Measurements from ENCODE around the gene GLOD5. TPM values are rescaled to one million over a fixed set of nuclear protein-coding genes. Genes with fewer than 3 reads are reported as not detected.

The GLOD5 gene
- total RNA-seq, 2 experiments from 2014 or later = not detected

DNA sequence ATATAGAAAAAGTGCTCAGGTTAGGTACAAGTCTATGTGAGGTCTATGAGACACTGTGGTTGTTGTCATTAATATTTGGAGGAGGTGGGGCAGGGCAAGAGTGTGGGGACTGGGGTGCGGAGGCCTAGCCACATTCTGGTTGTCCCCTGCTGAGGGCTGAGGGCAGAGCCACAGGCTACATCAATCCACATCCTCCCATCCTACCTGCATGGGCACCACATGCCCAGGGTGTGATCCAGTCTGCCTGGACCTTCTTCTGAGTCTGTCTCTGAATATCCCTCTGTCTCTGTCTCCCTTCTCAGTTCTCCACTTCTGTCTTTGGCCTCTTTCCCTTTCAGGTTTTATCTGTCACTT, 23.6 kb downstream of the GLOD5 start:
- Histone ChIP-seq H3K9me3 (ENCODE audit: low read length) (no peaks in the 10 kb centered on the region), H3K4me2 (ENCODE audit: low read length) (no peak overlapping the region), H3K4me1 (ENCODE audit: insufficient read depth, low read length, poor library complexity, severe bottlenecking) (no peaks in the 10 kb centered on the region), H3K79me2 (ENCODE audit: insufficient read depth, low read depth, low read length) (no peaks in the 10 kb centered on the region), H4K20me1 (ENCODE audit: insufficient read depth, low read length) (no peaks in the 10 kb centered on the region), H2AFZ (ENCODE audit: low read length) (no peak overlapping the region), H3K27ac (ENCODE audit: low read depth, low read length, poor library complexity, severe bottlenecking) (no peak overlapping the region), H3K36me3 (ENCODE audit: insufficient read depth, low read length) (no peaks in the 10 kb centered on the region), H3K4me3 (ENCODE audit: low read depth, low read length, poor library complexity, severe bottlenecking) (no peak overlapping the region), H3K9me2 (ENCODE audit: insufficient read depth, low read length) (no peaks in the 10 kb centered on the region)
- POLR2A ChIA-PET = no interaction called here
- TF ChIP-seq, protein P1, sequence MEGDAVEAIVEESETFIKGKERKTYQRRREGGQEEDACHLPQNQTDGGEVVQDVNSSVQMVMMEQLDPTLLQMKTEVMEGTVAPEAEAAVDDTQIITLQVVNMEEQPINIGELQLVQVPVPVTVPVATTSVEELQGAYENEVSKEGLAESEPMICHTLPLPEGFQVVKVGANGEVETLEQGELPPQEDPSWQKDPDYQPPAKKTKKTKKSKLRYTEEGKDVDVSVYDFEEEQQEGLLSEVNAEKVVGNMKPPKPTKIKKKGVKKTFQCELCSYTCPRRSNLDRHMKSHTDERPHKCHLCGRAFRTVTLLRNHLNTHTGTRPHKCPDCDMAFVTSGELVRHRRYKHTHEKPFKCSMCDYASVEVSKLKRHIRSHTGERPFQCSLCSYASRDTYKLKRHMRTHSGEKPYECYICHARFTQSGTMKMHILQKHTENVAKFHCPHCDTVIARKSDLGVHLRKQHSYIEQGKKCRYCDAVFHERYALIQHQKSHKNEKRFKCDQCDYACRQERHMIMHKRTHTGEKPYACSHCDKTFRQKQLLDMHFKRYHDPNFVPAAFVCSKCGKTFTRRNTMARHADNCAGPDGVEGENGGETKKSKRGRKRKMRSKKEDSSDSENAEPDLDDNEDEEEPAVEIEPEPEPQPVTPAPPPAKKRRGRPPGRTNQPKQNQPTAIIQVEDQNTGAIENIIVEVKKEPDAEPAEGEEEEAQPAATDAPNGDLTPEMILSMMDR (conservative IDR thresholded peaks at IDR 0.05; ENCODE audit: low read length) = no peak
- TF ChIP-seq EZH2phosphoT487 (IDR thresholded peaks at IDR 0.05; ENCODE audit: borderline replicate concordance, low read depth, low read length) = no peak
- no TSS peak for BruUV-seq (replicated peaks)
- intact Hi-C loops (cut with micrococcal nuclease; ENCODE audit: unreplicated experiment) = no loop called here
- no peak for DNase-seq (ENCODE audit: low spot score)
- CTCF ChIA-PET (ENCODE audit: unreplicated experiment) = no interaction called here

DNA sequence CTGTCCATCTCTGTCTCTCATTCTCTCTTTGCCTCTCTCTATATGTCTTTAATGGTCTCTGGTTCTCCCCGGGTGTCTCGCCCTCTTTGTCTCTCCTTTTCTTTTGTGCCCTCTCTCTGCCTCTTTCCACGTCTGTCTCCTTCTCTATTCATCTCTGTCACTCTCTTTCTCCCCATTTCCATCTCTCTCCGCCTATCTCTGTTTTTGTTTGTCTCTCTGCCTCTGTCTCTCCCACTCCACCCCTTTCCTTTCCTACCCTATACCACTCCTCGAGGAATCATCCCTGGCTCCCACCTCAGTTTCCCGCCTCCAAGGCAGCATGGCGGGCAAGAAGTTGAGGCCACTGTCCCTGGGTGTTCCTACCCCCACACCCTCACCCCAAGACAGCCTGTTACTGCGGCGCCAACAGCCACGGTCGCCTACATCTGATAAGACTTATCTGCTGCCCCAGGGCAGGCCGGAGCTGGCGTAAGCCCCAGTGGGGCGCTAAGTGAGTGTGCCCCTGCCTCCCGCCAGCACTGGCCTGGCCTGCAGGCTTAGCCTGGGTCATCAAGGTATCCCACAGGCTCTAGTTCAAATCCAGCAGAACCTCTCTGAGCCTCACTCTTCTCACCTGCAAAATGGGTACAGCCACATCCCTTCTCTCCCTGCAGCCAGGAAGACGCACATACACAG, 24.1 kb downstream of the GLOD5 start:
- H3K9me3 ChIP-seq (ENCODE audit: low read length) = no peaks in the 10 kb centered on the region
- no TSS peak for BruUV-seq (replicated peaks)
- no peak for DNase-seq (ENCODE audit: low spot score)
- H3K4me2 ChIP-seq (ENCODE audit: low read length) = no peak overlapping the region
- no peaks in the 10 kb centered on the region for H3K79me2 ChIP-seq (ENCODE audit: insufficient read depth, low read depth, low read length)
- intact Hi-C loops (cut with micrococcal nuclease; ENCODE audit: unreplicated experiment) = no loop called here
- H4K20me1 ChIP-seq (ENCODE audit: insufficient read depth, low read length) = no peaks in the 10 kb centered on the region
- TF ChIP-seq EZH2phosphoT487 (IDR thresholded peaks at IDR 0.05; ENCODE audit: borderline replicate concordance, low read depth, low read length) = no peak
- TF ChIP-seq, protein P1 (conservative IDR thresholded peaks at IDR 0.05; ENCODE audit: low read length) = no peak
- no peak overlapping the region for H3K4me3 ChIP-seq (ENCODE audit: low read depth, low read length, poor library complexity, severe bottlenecking)
- no peaks in the 10 kb centered on the region for H3K4me1 ChIP-seq (ENCODE audit: insufficient read depth, low read length, poor library complexity, severe bottlenecking)
- no peak overlapping the region for H3K27ac ChIP-seq (ENCODE audit: low read depth, low read length, poor library complexity, severe bottlenecking)
- ChIA-PET POLR2A (no interaction called here), CTCF (ENCODE audit: unreplicated experiment) (no interaction called here)
- no peaks in the 10 kb centered on the region for H3K36me3 ChIP-seq (ENCODE audit: insufficient read depth, low read length)
- no peaks in the 10 kb centered on the region for H3K9me2 ChIP-seq (ENCODE audit: insufficient read depth, low read length)
- H2AFZ ChIP-seq (ENCODE audit: low read length) = no peak overlapping the region

DNA sequence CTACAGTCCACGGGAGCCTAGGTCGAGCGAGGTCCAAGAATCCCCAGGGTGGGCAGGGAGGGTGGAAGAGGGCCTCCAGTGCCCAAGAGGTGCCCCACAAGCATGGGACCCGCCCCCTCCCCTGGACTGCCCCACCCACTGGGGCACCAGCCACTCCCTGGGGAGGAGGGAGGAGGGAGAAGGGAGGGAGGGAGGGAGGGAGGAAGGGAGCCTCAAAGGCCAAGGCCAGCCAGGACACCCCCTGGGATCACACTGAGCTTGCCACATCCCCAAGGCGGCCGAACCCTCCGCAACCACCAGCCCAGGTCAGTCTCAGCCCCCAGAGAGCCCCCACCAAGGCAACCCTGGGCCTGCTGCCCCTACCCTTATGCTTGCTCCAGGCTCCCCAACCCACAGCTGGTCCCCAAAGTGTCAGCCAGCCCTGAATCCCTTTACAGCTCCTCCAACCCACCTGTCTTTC, 24.8 kb downstream of the GLOD5 start, which contains the start of gene GATA1:
Gene GATA1 (plus strand): TSS at position 250 of the 460 bp plus-strand sequence. CDS start 4,520 bp downstream, outside the sequence.
- Histone ChIP-seq H3K9me3 (ENCODE audit: low read length) (no peaks in the 10 kb centered on the region), H3K4me3 (ENCODE audit: low read depth, low read length, poor library complexity, severe bottlenecking) (no peak within 1 kb of the TSS), H3K9me2 (ENCODE audit: insufficient read depth, low read length) (no peaks in the 10 kb centered on the region), H3K27ac (ENCODE audit: low read depth, low read length, poor library complexity, severe bottlenecking) (no peak within 1 kb of the TSS), H4K20me1 (ENCODE audit: insufficient read depth, low read length) (no peaks in the 10 kb centered on the region), H2AFZ (ENCODE audit: low read length) (no peak within 1 kb of the TSS), H3K36me3 (ENCODE audit: insufficient read depth, low read length) (no peaks in the 10 kb centered on the region), H3K4me1 (ENCODE audit: insufficient read depth, low read length, poor library complexity, severe bottlenecking) (no peaks in the 10 kb centered on the region), H3K79me2 (ENCODE audit: insufficient read depth, low read depth, low read length) (no peaks in the 10 kb centered on the region), H3K4me2 (ENCODE audit: low read length) (no peak within 1 kb of the TSS)
- no peak for TF ChIP-seq EZH2phosphoT487 (IDR thresholded peaks at IDR 0.05; ENCODE audit: borderline replicate concordance, low read depth, low read length)
- TF ChIP-seq, protein P1 (conservative IDR thresholded peaks at IDR 0.05; ENCODE audit: low read length) = no peak
- DNase-seq (ENCODE audit: low spot score) = no peak
- ChIA-PET POLR2A (no interaction called here), CTCF (ENCODE audit: unreplicated experiment) (no interaction called here)
- no TSS peak for BruUV-seq (replicated peaks)
- intact Hi-C loops (cut with micrococcal nuclease; ENCODE audit: unreplicated experiment) = no loop called here

Measured in OCI-LY7 (cell line).